Endodermal cell (in vitro differentiated cells): Measurements from ENCODE around the gene DND1. TPM values are rescaled to one million over a fixed set of nuclear protein-coding genes. Genes with fewer than 3 reads are reported as not detected.
A peak's percentile ranks its signal among the peaks of the same experiment; 100 is the strongest.

ENCODE experiments used
- DNase-seq: peaks from one replicate; pipeline ENCODE4 v3.0.0-alpha.2; 2017
- H3K27ac ChIP-seq: 2 replicates; pipeline ENCODE4 v1.5.1; 2013; ENCODE audit warnings: mild to moderate bottlenecking, low read depth, low read length, moderate library complexity
- H3K27me3 ChIP-seq: 2 replicates; pipeline ENCODE4 v1.6.1; 2013; ENCODE audit warnings: mild to moderate bottlenecking, low read length, moderate library complexity; ENCODE audit not compliant: insufficient read depth, control insufficient read depth, poor library complexity, severe bottlenecking
- H3K36me3 ChIP-seq: 2 replicates; pipeline ENCODE4 v1.7.0; 2013; ENCODE audit warnings: mild to moderate bottlenecking, low read length, moderate library complexity; ENCODE audit not compliant: control insufficient read depth, insufficient read depth
- H3K4me1 ChIP-seq: one replicate; pipeline ENCODE4 v1.7.0; 2013; ENCODE audit warnings: low read length; ENCODE audit not compliant: control insufficient read depth, insufficient read depth
- H3K4me3 ChIP-seq: 2 replicates; pipeline ENCODE4 v1.5.1; 2013; ENCODE audit warnings: mild to moderate bottlenecking, low read length, moderate library complexity
- H3K9ac ChIP-seq: 2 replicates; pipeline ENCODE4 v1.6.1; 2013; ENCODE audit warnings: mild to moderate bottlenecking, low read length, moderate library complexity; ENCODE audit not compliant: poor library complexity, severe bottlenecking; ENCODE audit errors: extremely low read depth
- H3K9me3 ChIP-seq: 2 replicates; pipeline ENCODE4 v1.6.1; 2013; ENCODE audit warnings: mild to moderate bottlenecking, low read length, moderate library complexity; ENCODE audit not compliant: control insufficient read depth
- H3K27ac Mint-ChIP-seq: 2 replicates; pipeline ENCODE4 v1.8.0; 2020; ENCODE audit warnings: mixed read lengths
- H3K27me3 Mint-ChIP-seq: 2 replicates; pipeline ENCODE4 v1.8.0; 2021; ENCODE audit warnings: mild to moderate bottlenecking, mixed read lengths; ENCODE audit not compliant: insufficient read depth
- H3K36me3 Mint-ChIP-seq: 2 replicates; pipeline ENCODE4 v1.8.0; 2020; ENCODE audit warnings: low read depth, mixed read lengths
- H3K4me1 Mint-ChIP-seq: 2 replicates; pipeline ENCODE4 v1.8.0; 2020; ENCODE audit warnings: mixed read lengths
- H3K4me3 Mint-ChIP-seq: 2 replicates; pipeline ENCODE4 v1.8.0; 2020; ENCODE audit warnings: mild to moderate bottlenecking, moderate library complexity, mixed read lengths
- H3K9me3 Mint-ChIP-seq: 2 replicates; pipeline ENCODE4 v1.8.0; 2020; ENCODE audit warnings: mild to moderate bottlenecking, mixed read lengths
- WGBS, 2 experiments: methylation state at CpG; one replicate each; pipeline versions ENCODE4 v1.1.5 to v1.1.7; 2013; ENCODE audit warnings: missing lambda C conversion rate in 2 of 2, mixed read lengths in 1 of 2; ENCODE audit not compliant: insufficient coverage in 1 of 2, insufficient read length in 1 of 2; 5-methylcytosine and 5-hydroxymethylcytosine counted together
- total RNA-seq, 2 donors: library from RNA; stranded (reverse); fragmentation: NEBNext Ultra II Directional in 1 of 2; extraction: Animal tissue kit (Norgen Biotek cat#: 25700) in 1 of 2; gene quantifications; 2 replicates in 1 of 2; 3 replicates in 1 of 2; pipeline ENCODE4 v1.2.1, GENCODE V29; 2021
- TF ChIP-seq, protein P1 (sequence below): fragments of 200-600 bp; sonication (generic); conservative IDR thresholded peaks from 2 replicates; pipeline ENCODE4 v1.5.0; 2021; ENCODE audit warnings: antibody characterized with exemption, mild to moderate bottlenecking

The DND1 gene
- total RNA-seq, 2 donors from 2014 or later = 1.1 to 1.6 TPM

DNA sequence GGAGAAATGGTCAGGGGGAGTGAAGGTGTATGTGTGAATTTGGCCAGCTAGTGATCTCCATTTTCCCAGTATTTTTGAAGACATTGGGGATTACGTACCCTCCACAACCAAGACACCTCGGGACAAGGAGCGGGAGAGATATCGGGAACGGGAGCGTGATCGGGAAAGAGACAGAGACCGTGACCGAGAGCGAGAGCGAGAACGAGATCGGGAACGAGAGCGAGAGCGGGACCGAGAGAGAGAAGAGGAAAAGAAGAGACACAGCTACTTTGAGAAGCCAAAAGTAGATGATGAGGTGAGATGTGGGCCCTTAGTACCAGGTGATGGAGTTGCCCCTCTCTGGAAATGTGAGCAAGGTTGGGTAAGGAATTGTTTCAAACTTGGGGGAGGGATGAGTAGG, 14.5 kb downstream of the DND1 start:
- Mint-ChIP-seq H3K36me3 (peaks cover 80% of the 10 kb centered on the region), H3K27ac (no peak overlapping the region), H3K4me1 (no peaks in the 10 kb centered on the region), H3K4me3 (no peak overlapping the region), H3K27me3 (no peaks in the 10 kb centered on the region), H3K9me3 (no peaks in the 10 kb centered on the region)
- Histone ChIP-seq H3K4me3 (no peak overlapping the region), H3K27me3 (no peaks in the 10 kb centered on the region), H3K4me1 (no peaks in the 10 kb centered on the region), H3K9me3 (no peaks in the 10 kb centered on the region), H3K9ac (no peak overlapping the region), H3K36me3 (peaks cover 87% of the 10 kb centered on the region), H3K27ac (no peak overlapping the region)
- DNase-seq = no peak
- TF ChIP-seq, protein P1, sequence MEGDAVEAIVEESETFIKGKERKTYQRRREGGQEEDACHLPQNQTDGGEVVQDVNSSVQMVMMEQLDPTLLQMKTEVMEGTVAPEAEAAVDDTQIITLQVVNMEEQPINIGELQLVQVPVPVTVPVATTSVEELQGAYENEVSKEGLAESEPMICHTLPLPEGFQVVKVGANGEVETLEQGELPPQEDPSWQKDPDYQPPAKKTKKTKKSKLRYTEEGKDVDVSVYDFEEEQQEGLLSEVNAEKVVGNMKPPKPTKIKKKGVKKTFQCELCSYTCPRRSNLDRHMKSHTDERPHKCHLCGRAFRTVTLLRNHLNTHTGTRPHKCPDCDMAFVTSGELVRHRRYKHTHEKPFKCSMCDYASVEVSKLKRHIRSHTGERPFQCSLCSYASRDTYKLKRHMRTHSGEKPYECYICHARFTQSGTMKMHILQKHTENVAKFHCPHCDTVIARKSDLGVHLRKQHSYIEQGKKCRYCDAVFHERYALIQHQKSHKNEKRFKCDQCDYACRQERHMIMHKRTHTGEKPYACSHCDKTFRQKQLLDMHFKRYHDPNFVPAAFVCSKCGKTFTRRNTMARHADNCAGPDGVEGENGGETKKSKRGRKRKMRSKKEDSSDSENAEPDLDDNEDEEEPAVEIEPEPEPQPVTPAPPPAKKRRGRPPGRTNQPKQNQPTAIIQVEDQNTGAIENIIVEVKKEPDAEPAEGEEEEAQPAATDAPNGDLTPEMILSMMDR = no peak
- WGBS, 2 experiments = 96 to 98% methylated on average over 15 to 17 of the region's 17 CpGs

DNA sequence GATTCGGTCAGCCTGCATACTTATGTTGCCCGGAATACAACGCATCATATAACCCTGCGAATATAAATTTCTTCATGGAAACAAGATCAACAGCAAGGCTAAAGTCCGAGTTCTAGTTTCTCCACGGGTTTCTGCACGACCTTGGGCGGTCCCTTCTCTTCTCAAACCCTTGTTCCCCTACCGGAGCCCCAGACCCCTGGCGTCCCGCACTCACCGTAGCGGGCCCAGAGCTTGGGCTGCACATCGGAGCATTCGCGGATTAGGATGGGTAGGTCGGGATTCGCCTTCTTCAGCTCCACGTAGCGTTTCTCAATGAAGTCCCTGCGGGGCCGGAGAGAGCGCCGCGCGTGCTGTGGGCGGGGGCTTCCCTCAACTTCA, 26.3 kb downstream of the DND1 start:
- Mint-ChIP-seq H3K4me1 (peaks cover 9% of the 10 kb centered on the region), H3K36me3 (peaks cover 56% of the 10 kb centered on the region)
- H3K27ac ChIP-seq = peak overlapping the region; percentile 53

DNA sequence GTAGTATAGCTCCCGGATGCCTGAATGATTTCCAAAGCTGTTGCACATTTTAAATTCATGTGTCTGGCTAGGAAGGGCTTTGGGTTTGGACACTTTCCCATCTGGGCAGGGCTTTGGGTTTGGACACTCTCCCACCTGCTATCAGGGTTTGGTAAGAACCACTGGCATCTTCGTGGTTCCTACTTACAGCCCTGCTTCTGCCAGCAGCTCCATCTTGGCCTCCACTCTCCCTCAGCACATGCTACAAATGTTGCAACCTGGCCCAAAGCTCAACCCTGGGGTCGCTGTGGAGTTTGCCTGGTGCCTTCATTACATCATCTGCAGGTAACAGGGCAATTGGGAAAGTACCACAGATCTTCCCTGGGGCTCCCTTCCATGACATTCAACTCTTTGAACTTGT, 30.7 kb downstream of the DND1 start:
- no peak overlapping the region for H3K27ac Mint-ChIP-seq
- 86 to 93% methylated on average over 2 to 3 of the region's 3 CpGs for WGBS, 2 experiments
- Histone ChIP-seq H3K9ac (no peak overlapping the region), H3K27ac (no peak overlapping the region), H3K27me3 (no peaks in the 10 kb centered on the region), H3K4me3 (no peak overlapping the region), H3K36me3 (peaks cover 42% of the 10 kb centered on the region), H3K4me1 (peaks cover 7% of the 10 kb centered on the region), H3K9me3 (peaks cover 4% of the 10 kb centered on the region)
- H3K4me1 Mint-ChIP-seq = peaks cover 16% of the 10 kb centered on the region
- DNase-seq = no peak
- peaks cover 48% of the 10 kb centered on the region for H3K36me3 Mint-ChIP-seq
- H3K9me3 Mint-ChIP-seq = peaks cover 12% of the 10 kb centered on the region
- H3K27me3 Mint-ChIP-seq = no peaks in the 10 kb centered on the region
- no peak overlapping the region for H3K4me3 Mint-ChIP-seq
- TF ChIP-seq, protein P1 = no peak

More for the DNA sequence above, 26.3 kb downstream of the DND1 start:
- Histone ChIP-seq H3K9ac (peak overlapping the region; percentile 87), H3K36me3 (peaks cover 69% of the 10 kb centered on the region), H3K4me1 (peaks cover 3% of the 10 kb centered on the region), H3K27me3 (no peaks in the 10 kb centered on the region), H3K9me3 (no peaks in the 10 kb centered on the region), H3K4me3 (peak overlapping the region; percentile 99)
- H3K27ac Mint-ChIP-seq = peak overlapping the region; percentile 94
- WGBS, 2 experiments = 2 to 7% methylated on average over 14 to 27 of the region's 27 CpGs
- H3K9me3 Mint-ChIP-seq = no peaks in the 10 kb centered on the region
- no peak for DNase-seq
- no peaks in the 10 kb centered on the region for H3K27me3 Mint-ChIP-seq
- H3K4me3 Mint-ChIP-seq = peak overlapping the region; percentile 88
- TF ChIP-seq, protein P1 = no peak
